HG02588 (cell line): ENCODE data around the gene FSIP1.
"Not testable (repeated sequence)": the region's sequence is repeated elsewhere in the genome, so short reads cannot be mapped to it uniquely, and the experiment has no call there.

Experiments used
- ATAC-seq: cut with Tn5 transposase; IDR thresholded peaks from one replicate; pipeline ENCODE4 v1.9.1; 2021; ENCODE audit warnings: mild to moderate bottlenecking, moderate library complexity; ENCODE audit not compliant: unreplicated experiment

The FSIP1 gene

GRCh38 chr15:39782441-39783138, at the start of gene FSIP1:
Gene FSIP1 (minus strand): TSS chr15:39782841. CDS start chr15:39776524, 6,317 bp downstream.
- ATAC-seq, result peak; percentile 97

- ATAC-seq, result no peak
Measured at GRCh38 chr15:39830166-39830565, 47.5 kb upstream of the FSIP1 start.

DNA sequence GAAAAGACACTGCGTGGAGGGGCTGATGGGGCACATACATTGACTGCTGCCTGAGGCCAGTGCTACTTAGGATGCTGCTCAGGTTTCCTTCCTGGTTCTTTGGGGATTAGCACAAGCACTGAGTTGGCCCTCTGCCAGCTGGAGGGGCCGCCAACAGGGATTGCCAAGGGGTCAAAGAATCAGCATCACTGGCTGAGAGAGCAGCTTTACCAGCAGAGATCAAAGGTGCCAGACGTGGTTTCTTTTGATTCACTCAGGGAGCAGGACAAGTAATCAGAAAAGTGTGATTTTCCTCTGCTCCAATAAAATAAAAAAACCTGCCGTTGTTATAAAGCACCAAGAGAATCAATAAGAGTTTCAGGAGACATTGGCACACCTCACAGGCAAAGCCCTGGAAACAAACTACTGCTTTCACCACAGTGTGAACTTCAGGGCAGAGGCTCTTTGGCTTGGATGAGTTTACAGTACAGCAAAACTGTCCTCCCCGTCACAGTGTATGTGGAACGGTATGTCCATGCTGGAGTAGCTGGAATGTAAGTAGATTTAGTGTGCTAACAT, 45.8 kb upstream of the FSIP1 start:
- ATAC-seq, result no peak

DNA sequence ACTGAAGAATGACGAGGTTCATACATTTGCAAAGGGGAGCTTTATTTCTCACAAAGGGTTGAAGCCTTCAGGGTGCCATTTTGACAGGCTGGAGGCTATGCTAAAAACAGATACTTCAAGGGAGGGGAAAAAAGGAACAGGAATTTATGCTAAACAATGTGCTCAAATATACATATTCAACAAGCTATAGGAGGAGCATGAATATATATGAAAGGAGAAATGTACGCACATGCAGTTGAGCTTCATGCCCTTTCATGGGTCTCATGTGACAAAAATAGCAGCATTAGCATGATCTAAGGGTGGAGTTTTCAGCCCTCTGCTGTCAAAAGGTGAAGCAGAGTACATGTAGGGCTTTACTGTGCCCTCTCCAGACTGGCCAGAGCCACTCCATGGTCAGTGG, 44.3 kb upstream of the FSIP1 start:
- no peak for ATAC-seq

- ATAC-seq, result no peak
Measured at GRCh38 chr15:39823634-39824033, 41.0 kb upstream of the FSIP1 start.

DNA sequence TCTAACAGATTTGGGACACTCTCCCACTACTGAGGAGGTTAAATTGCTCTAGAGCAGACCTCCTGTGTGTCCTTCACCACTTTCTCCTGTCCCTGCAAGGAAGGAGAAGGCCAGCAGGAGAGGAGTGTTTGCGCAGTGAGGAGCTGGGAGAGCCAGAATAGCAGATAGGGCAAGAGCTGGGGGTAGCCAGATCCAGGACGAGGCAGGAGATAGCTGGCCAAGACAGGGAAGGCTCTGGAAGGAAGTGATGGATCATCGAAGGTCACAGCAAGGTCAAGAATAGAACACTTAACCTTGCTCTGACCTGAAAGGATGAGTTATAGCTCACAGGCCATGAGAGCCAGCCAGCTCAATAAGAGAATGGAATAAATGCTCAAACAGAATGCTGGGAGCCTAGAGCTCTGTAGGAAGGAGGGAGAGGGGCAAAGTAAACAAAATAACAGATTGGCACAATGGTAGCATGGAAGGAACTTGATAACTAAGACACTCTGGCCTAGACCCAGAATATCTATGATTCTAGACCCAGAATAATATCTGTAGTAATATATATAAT, 37.5 kb upstream of the FSIP1 start:
- ATAC-seq, result no peak

GRCh38 chr15:39819533-39819932, 36.9 kb upstream of the FSIP1 start:
- no peak for ATAC-seq

- no peak for ATAC-seq
Measured at GRCh38 chr15:39817892-39818291, 35.3 kb upstream of the FSIP1 start.

GRCh38 chr15:39814489-39814888, 31.8 kb upstream of the FSIP1 start:
- ATAC-seq, result no peak

DNA sequence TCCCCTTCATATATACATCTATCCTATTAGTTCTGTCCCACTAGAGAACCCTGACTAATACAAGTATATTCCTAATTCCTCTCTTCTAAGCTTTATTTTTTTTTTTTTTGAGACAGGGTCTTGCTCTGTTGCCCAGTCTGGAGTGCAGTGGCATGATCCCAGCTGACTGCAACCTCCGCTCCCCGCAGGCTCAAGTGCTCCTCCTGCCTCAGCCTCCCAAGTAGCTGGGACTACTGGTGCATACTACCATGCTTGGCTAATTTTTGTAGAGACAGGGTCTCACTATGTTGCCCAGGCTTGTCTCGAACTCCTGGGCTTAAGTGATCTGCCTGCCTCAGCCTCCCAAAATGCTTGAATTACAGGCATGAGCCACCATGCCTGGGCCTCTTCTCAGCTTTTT, 30.0 kb upstream of the FSIP1 start:
- not testable (repeated sequence) for ATAC-seq

- no peak for ATAC-seq
Measured at GRCh38 chr15:39808909-39809308, 26.3 kb upstream of the FSIP1 start.

- ATAC-seq, result no peak
Measured at GRCh38 chr15:39807791-39808190, 25.1 kb upstream of the FSIP1 start.

GRCh38 chr15:39804026-39804425, 21.4 kb upstream of the FSIP1 start:
- ATAC-seq, result no peak

DNA sequence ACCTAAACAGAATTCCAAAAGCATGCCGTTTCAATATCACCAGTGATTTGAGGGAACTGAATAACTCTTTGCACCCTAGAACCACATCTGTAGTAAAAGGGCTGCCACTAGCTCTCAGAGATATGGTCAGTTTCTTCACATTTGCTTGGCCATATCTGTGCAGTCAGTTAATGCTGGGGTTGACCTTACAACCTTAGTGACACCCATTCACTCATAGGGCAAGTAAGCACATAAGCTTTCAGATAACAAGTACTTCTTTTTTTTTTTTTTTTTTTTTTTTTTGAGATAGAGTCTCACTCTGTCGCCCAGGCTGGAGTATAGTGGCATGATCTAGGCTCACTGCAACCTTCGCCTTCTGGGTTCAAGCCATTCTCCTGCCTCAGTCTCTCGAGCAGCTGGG, 20.4 kb upstream of the FSIP1 start:
- ATAC-seq, result no peak

GRCh38 chr15:39801641-39802309, 19.1 kb upstream of the FSIP1 start:
- peak; percentile 54 for ATAC-seq

- no peak for ATAC-seq
Measured at GRCh38 chr15:39799552-39800011, 16.9 kb upstream of the FSIP1 start.

DNA sequence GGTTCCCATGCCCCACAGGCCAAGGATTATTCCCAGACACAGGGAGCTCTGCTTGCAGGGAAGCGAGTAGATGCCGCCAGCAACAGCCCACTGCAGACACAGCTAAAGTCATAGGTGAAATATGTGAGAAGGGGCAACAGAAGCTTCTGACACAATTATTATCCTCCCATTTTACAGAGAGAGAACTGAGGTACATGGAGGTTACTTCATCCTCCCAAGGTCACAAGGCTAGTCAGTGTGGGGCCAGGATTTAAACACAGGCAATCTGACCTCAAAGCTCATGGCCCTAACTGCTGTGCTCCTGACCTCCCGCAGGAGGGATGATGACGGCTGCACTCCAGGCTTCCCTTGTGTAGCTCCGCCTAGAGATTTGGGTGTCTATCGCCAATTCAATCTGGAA, 15.7 kb upstream of the FSIP1 start:
- no peak for ATAC-seq

GRCh38 chr15:39797407-39797806, 14.8 kb upstream of the FSIP1 start:
- no peak for ATAC-seq

DNA sequence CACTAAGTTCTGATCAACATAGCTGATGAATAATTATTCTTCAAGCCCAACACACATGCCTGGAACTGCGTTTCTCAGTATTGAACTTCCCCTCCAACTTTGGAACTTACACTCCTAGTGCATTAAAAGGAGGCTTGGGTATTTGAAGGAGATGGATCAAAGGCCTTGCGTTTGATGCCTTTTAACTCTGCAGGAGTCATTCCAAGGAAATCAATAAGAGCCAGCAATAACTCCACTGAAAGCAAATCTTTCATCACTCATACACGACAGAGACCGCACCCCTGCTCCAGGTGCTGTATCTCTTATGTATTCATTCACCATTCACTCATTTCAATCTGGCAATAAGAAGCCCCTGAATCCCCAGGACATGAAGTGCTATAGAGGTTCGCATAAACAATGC, 14.0 kb upstream of the FSIP1 start:
- no peak for ATAC-seq

GRCh38 chr15:39795486-39795885, 12.8 kb upstream of the FSIP1 start:
- no peak for ATAC-seq

DNA sequence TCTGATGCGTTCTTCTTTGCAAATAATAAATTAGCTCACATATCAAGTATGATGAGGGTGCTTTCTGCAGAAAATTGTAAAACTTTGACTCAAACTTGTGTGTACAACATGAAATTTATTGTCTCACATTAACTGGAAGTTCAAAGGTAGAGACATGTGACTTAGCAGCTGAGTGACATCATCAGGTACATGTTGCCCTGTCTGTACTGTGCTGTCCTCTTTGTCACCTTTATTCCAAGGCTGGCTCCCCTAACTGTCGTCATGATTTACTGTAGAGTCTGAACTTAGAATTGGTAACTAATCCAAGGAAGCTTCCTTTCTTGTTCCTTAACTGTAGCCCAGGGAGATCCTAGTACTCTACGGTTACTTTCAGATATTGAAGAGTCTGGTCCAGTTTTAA, 12.3 kb upstream of the FSIP1 start:
- no peak for ATAC-seq

- ATAC-seq, result no peak
Measured at GRCh38 chr15:39793923-39794322, 11.3 kb upstream of the FSIP1 start.
